C4-2B (cell line): ENCODE measurements around the gene GRAMD1C.

ENCODE experiments used
- H3K27ac ChIP-seq: fragments of 450-650 bp; 2 replicates; pipeline ENCODE4 v1.5.1; 2017
- CTCF ChIP-seq: fragments of 450-650 bp; conservative IDR thresholded peaks from 2 replicates; pipeline ENCODE4 v1.5.1; 2017; ENCODE audit warnings: mild to moderate bottlenecking
- ZFX ChIP-seq: fragments of 450-650 bp; IDR thresholded peaks from 2 replicates; pipeline ENCODE4 v1.6.1; 2017

The GRAMD1C gene

GRCh38 chr3:113812854-113813253, 25.7 kb upstream of the GRAMD1C start:
- TF ChIP-seq CTCF (no peak), ZFX (no peak)
- H3K27ac ChIP-seq = no peak overlapping the region

GRCh38 chr3:113819866-113820265, 18.7 kb upstream of the GRAMD1C start:
- H3K27ac ChIP-seq = no peak overlapping the region
- TF ChIP-seq CTCF (no peak), ZFX (no peak)

GRCh38 chr3:113825090-113825489, 13.5 kb upstream of the GRAMD1C start:
- no peak for TF ChIP-seq ZFX
- no peak; the same call in 1 of the 2 replicates for TF ChIP-seq CTCF
- no peak overlapping the region for H3K27ac ChIP-seq

GRCh38 chr3:113828600-113828999, 10.0 kb upstream of the GRAMD1C start:
- no peak overlapping the region for H3K27ac ChIP-seq
- no peak for TF ChIP-seq CTCF
- no peak for TF ChIP-seq ZFX

- TF ChIP-seq CTCF = no peak
- no peak for TF ChIP-seq ZFX
- no peak overlapping the region for H3K27ac ChIP-seq
Measured at GRCh38 chr3:113829576-113830354, 8.8 kb upstream of the GRAMD1C start.

- TF ChIP-seq CTCF (no peak), ZFX (no peak)
- H3K27ac ChIP-seq = no peak overlapping the region
Measured at GRCh38 chr3:113831103-113831355, 7.6 kb upstream of the GRAMD1C start.

- TF ChIP-seq ZFX (no peak), CTCF (no peak)
- H3K27ac ChIP-seq = no peak overlapping the region
Measured at GRCh38 chr3:113832477-113833164, 6.0 kb upstream of the GRAMD1C start.
